Cardiac fibroblast (primary cell): ENCODE results near the gene CLEC9A.

ENCODE experiments used
- DNase-seq, 2 donors: peaks; one replicate each; pipeline versions ENCODE4 v3.0.0 to v3.0.0-alpha.2; 2010; ENCODE audit warnings: low read depth in 2 of 2
- H3K4me3 ChIP-seq, 2 donors: replicated peaks in 1 of 2; 1 replicate in 1 of 2; 2 replicates in 1 of 2; pipeline ENCODE4 v1.5.1; 2011; ENCODE audit warnings: low read depth in 2 of 2, low read length in 2 of 2, mild to moderate bottlenecking in 2 of 2, moderate library complexity in 1 of 2
- TF ChIP-seq, protein P1 (sequence below): IDR thresholded peaks from one replicate; pipeline ENCODE4 v1.5.1; 2011; ENCODE audit warnings: low read depth, mild to moderate bottlenecking, low read length, inconsistent platforms

The CLEC9A gene

DNA sequence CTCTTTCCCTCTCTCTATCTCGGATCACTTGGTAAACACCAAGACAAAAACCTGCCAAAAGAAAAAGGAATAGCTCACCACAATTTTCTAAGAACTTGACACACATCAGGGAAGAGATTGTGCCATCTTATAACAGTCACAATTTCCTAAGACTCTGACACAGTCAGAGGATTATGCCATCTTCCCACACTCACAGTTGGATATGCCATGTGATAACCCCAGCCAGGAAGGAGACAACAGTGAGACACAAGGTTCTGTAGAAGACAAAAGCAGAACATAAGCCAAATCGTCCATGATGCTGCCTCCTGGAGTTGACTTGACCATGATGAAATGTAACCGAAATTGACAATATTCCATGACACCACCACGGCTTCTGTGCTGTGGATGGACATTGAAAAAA is 2.8 kb upstream of the CLEC9A start:
- peak in 1 of 2 donors; percentile 59 for DNase-seq
- no peak overlapping the region for H3K4me3 ChIP-seq

DNA sequence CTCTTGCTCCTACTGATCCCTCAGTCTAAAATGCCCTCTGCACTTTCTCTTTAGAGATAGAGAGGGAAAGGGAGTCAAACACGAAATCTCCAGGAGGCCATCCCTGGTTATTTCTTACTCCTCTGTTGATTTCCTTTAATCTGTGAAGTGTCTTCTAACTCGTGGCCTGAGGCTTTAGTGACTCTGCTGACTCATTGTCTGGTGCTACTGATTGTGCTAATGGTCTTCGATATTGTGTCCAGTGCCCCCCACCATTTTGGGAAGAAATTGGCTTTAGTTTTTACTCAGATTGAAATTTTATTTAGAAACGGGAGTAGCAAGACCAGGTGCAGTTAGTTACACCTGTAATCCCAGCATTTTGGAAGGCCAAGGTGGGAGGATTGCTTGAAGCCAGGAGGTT is 839 bp downstream of the CLEC9A start:
- TF ChIP-seq, protein P1, sequence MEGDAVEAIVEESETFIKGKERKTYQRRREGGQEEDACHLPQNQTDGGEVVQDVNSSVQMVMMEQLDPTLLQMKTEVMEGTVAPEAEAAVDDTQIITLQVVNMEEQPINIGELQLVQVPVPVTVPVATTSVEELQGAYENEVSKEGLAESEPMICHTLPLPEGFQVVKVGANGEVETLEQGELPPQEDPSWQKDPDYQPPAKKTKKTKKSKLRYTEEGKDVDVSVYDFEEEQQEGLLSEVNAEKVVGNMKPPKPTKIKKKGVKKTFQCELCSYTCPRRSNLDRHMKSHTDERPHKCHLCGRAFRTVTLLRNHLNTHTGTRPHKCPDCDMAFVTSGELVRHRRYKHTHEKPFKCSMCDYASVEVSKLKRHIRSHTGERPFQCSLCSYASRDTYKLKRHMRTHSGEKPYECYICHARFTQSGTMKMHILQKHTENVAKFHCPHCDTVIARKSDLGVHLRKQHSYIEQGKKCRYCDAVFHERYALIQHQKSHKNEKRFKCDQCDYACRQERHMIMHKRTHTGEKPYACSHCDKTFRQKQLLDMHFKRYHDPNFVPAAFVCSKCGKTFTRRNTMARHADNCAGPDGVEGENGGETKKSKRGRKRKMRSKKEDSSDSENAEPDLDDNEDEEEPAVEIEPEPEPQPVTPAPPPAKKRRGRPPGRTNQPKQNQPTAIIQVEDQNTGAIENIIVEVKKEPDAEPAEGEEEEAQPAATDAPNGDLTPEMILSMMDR = no peak
- no peak for DNase-seq
- no peak overlapping the region for H3K4me3 ChIP-seq

More for the DNA sequence above, 2.8 kb upstream of the CLEC9A start:
- TF ChIP-seq, protein P1 = no peak

DNA sequence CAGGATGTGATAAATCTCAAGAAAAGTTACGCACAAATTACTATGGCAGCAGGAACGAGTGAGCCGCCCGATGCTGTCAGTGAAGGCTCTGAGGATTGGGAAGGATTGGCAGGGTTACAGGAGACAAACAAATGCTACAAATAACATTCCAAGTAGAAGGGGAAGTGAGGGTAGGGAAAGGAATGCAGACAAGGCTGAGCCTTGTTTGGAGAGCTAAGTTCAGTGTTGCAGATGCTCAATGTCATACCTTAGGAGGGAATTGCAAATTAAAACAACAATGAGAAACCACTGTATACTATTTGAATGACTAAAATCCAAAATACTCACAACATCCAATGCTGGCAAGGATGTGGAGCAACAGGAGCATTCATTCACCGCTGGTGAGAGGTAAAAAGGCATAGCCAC is 1.3 kb downstream of the CLEC9A start:
- no peak overlapping the region for H3K4me3 ChIP-seq
- peak; percentile 64 to 96 for DNase-seq
- TF ChIP-seq, protein P1 = no peak

GRCh38 chr12:10033783-10034545 is 3.5 kb downstream of the CLEC9A start:
- no peak overlapping the region for H3K4me3 ChIP-seq
- peak in 1 of 2 donors; percentile 37 for DNase-seq

DNA sequence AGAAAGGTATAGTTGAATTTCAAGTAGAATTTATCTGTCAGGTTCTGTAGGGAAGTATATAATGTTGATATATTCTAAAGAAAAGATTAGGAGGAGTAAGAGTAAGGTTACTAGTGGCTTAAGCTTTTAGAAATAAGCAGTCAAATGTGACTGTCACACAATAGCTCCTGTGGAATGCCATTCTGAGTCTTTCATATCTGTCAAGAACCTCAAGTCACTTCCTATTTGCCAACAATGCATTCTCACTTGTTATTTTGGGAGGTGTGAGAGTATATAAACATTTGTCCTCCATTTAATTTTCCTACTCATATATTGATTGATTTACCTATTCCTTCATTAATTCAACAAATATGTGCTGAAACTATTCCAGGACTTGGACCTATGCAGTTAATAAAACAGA is 11.7 kb downstream of the CLEC9A start:
- TF ChIP-seq, protein P1 = no peak
- no peak overlapping the region for H3K4me3 ChIP-seq
- DNase-seq = no peak

More at GRCh38 chr12:10033783-10034545, 3.5 kb downstream of the CLEC9A start:
- TF ChIP-seq, protein P1 = peak; percentile 37

DNA sequence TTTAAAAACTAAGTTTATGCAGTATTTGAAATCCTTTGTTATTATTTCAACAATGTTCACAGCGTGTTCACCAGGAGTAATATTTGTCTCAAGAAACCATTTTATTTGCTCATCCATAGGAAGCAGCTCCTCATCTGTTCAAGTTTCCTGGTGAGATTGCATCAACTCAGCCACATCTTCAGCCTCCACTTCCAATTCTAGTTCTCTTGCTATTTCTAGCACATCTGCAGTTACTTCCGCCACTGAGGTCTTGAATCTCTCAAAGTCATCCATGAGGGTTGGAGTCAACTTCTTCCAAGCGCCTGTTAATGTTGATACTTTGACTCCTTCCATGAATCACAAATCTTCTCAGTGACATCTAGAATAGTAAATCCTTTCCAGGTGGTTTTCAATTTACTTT is 18.0 kb downstream of the CLEC9A start:
- TF ChIP-seq, protein P1 = no peak
- no peak overlapping the region for H3K4me3 ChIP-seq
- no peak for DNase-seq
